ENCODE measurements around the gene PAWR.
"Not testable (repeated sequence)": the region's sequence is repeated elsewhere in the genome, so short reads cannot be mapped to it uniquely, and the experiment has no call there.

The PAWR gene

DNA sequence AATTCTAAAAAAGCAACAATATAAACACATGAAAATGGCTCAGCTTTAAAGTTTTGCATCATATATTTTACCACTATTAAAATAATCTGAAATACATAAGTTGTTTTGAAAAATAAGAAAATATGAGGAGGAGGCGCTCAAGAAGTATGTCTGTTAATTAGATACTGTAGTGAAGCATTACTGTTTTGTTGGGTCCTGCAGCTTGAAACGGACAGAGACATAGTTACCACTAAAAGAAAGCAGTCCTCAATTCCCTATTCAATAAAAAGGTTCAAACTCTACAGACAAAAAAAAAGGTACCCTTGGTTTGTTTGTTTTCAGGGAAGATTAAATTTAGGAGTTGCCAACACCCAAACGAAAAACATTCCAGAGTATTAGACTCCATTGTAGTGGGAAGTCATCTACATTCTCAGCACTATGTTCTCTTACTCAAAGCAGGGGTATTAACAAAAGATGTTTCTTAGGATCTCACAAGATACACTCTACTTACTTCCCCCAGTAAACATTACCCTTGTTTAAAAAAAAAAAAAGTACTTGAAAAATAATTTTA is 3.0 kb downstream of the PAWR start:
- DNase-seq (ENCODE audit: low read depth in 4 of 4, low spot score in 1 of 4), result no peak

DNA sequence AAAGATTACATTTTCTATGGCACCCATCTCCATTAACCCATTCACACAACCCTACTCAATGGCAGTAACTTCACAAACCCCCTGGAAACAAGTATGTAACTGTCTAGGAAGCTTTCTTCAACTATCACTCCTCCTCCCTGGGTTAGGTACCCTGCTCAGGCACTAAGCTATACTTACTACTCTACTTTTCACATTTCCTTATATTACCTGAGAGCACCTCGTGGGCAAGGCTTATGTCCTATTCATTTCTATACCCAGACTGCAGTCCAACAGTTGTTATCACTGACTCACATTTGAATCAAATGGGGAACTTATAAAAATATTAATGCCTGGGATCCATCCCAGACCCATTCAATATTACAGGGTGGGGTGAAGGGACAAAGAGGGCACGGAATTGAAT is 4.6 kb downstream of the PAWR start:
- no peak for DNase-seq (ENCODE audit: low read depth in 4 of 4, low spot score in 1 of 4)

GRCh38 chr12:79685068-79685467 is 5.7 kb downstream of the PAWR start:
- DNase-seq (ENCODE audit: low read depth in 4 of 4, low spot score in 1 of 4), result no peak

GRCh38 chr12:79684338-79684737 is 6.4 kb downstream of the PAWR start:
- DNase-seq (ENCODE audit: low read depth in 4 of 4, low spot score in 1 of 4), result not testable (repeated sequence)

DNA sequence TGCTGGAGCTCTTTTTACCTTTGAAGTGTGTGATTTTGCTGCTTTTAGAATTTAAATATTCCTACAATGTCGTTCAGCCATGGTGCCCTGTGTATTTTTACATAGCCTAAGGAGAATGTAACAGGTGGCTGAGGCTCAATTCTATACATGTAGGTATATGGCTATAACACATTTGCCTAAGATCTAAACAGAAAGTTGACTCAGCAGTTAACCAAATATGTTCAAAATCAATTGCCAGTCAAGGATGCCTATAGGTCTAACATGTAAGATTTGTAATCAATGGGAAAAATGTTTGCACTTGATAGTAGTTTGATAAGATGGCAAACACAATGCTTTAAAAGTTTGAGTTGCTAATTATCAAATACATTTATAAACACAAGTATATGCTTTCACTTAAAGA is 8.2 kb downstream of the PAWR start:
- no peak for DNase-seq (ENCODE audit: low read depth in 4 of 4, low spot score in 1 of 4)

GRCh38 chr12:79681008-79681590 is 9.7 kb downstream of the PAWR start:
- DNase-seq (ENCODE audit: low read depth in 4 of 4, low spot score in 1 of 4), result no peak

- DNase-seq (ENCODE audit: low read depth in 4 of 4, low spot score in 1 of 4), result no peak
Observed at GRCh38 chr12:79680051-79680450, 10.7 kb downstream of the PAWR start.

DNA sequence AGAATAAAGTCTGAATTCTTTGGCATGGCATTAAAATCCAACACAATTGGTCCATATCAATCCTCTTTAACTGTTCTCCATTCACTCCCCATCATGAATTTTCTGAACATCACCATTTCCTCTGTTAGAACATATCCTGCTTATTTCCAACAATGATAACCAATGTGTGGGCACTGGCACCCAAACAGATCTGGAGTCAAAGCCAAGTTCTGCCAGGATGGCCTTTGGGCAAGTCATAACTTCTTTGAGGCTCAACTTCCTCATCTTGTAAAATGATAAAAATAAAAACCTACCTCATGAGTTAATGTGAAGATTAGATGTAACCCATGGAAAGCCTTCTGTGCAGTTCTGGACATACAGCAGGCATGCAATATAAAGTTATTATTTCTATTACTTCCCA is 12.5 kb downstream of the PAWR start:
- no peak for DNase-seq (ENCODE audit: low read depth in 4 of 4, low spot score in 1 of 4)

DNA sequence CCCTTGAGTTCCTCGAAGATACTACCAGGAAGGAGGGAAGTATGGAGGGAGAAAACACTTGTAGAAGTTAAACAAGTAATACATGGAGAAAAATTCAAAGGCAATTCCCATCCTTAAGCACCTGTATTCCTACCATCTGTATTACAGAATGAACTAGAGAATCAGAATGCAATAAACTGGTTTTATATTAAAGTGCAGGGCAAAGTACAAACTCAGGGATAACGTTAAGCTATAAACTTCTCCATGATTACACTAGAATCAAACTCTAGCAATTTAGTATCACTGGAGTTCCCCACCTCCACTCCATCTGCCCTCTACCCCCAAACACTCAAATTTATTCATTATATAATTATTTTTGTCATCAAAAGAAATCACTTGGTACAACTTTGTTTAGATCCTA is 13.1 kb downstream of the PAWR start:
- no peak for DNase-seq (ENCODE audit: low read depth in 4 of 4, low spot score in 1 of 4)

DNA sequence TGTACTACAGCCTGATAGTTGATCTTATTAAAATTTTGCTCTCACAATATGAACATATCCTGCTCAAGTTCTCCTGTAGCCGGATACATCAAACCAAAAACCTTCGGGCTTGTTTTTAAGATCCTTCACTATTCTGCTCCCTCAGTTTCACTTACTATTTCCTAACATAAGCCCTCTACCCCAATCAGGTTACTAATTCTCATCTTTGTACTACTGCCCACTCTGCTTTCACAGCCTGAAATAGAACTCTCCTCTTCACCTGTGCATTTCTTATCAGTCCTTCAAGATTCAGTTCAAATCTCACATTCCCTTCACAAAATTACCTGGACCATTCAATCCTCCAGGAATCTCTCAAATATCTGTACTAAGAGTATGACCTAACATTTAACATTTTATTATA is 14.2 kb downstream of the PAWR start:
- no peak for DNase-seq (ENCODE audit: low read depth in 4 of 4, low spot score in 1 of 4)

DNA sequence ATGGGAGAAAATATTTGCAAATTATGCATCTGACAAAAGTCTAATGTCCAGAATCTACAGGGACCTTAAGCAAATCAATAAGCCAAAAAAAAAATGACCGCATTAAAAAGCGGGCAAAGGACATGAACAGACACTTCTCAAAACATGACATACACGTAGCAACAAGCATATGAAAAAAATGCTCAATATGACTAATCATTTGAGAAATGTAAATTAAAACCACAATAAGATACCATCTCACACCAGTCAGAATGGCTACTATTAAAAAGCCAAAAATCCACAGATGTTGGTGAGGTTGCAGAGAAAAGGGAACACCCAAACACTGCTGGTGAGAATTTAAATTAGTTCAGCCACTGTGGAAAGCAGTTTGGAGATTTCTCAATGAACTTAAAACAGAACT is 16.1 kb downstream of the PAWR start:
- no peak for DNase-seq (ENCODE audit: low read depth in 4 of 4, low spot score in 1 of 4)

GRCh38 chr12:79673354-79673753 is 17.4 kb downstream of the PAWR start:
- DNase-seq (ENCODE audit: low read depth in 4 of 4, low spot score in 1 of 4), result no peak

DNA sequence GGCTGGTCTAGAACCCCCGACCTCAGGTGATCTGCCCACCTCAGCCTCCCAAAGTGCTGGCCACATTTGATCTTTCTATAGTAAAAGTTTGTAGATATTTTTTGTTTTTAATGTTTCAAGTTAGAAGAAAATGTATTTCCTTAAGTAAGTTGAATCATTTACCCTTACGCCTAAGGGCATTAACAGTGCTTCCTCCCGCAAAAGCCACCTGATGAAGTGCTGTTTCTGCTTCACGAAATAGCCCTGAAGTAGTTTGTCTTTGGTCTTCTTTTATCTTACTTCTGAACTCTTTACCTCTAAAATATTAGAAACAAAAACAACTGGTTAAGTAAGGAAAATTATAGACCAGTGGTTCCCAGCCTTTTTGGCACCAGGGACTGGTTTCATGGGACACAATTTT is 22.7 kb downstream of the PAWR start:
- no peak for DNase-seq (ENCODE audit: low read depth in 4 of 4, low spot score in 1 of 4)

DNA sequence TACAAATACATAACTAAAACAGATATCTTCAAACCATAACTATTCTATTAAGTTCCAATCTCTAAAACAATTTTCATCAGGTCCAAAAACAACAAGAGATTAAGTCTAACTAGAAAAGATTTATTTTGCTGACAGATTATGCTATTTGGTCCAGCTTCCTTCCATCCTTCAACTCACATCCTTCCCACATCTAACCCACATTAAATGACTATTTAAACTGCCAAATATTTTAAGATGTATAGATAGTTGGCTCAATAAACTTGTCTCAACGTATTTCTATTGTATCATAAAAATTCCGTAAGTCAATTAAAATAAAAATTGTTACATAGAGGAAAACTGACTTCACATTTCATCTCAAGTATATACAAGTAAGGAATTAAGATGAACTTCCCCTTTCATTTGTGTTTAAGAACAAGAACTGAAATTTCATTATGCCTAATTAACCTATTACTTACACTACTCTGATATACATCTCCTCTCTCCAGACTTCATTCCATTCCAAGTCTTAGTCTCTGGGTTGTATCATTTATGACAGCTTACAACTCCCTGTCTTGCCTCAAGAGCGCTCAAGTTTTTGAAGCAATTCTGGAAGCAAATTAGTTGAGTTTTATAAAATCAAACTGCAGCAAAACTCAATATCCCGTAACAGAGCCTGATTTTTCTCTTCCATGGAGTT is 25.4 kb downstream of the PAWR start:
- DNase-seq (ENCODE audit: low read depth in 4 of 4, low spot score in 1 of 4), result no peak

DNA sequence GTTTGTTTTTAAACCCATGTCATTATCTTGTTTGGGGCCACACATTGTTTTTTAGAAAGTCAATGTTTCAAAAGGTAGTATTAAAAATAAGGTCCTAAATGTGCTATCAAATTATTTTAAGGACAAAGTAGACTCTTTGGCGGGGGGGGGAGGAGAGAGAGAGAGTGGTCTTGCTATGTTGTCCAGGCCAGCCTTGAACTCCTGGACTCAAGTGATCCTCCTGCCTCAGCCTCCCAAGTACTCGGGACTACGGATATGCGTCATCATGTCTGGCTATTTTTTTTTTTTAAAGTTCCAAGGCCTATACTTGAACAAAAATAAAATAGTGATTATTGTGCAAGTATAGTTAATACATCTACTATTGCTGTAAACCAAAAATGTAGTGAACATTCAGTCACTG is 26.2 kb downstream of the PAWR start:
- no peak for DNase-seq (ENCODE audit: low read depth in 4 of 4, low spot score in 1 of 4)

DNA sequence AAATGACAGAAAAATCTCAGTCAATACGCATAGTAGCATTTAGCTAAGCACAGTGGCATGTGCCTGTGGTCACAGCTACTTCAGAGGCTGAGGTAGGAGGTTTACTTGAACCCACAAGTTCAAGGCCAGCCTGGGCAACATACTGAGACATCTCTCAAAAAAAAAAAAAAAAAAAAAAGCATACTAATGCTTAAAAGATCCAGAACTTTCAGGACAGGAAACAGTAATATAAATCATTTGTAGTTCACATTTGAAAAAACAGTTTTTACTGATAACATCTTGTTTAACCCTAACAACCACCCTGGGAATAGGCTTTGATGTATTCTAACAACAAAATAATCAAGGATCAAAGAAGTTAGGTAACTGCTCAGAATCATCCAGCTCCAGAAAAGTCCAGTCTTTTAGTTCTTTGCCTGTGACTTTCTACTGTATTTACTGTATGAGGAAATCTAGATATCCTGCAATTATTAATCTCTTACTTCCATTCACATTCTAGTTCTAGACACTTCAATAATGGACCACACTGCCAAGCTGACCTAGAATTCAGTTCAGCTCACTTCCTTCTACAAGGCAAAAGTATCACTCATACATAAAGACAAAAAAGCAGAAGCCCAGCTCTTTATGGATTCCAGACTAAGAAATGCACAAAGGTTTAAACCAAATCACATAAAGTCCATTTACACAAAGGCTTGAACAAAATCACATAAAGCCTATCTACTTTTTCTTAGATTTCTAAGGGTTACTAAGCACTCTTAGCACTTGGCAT is 28.5 kb downstream of the PAWR start:
- DNase-seq (ENCODE audit: low read depth in 4 of 4, low spot score in 1 of 4), result no peak

GRCh38 chr12:79661629-79662028 is 29.1 kb downstream of the PAWR start:
- DNase-seq (ENCODE audit: low read depth in 4 of 4, low spot score in 1 of 4), result no peak

GRCh38 chr12:79659961-79660431 is 30.8 kb downstream of the PAWR start:
- no peak for DNase-seq (ENCODE audit: low read depth in 4 of 4, low spot score in 1 of 4)

GRCh38 chr12:79658221-79658620 is 32.5 kb downstream of the PAWR start:
- DNase-seq (ENCODE audit: low read depth in 4 of 4, low spot score in 1 of 4), result no peak

DNA sequence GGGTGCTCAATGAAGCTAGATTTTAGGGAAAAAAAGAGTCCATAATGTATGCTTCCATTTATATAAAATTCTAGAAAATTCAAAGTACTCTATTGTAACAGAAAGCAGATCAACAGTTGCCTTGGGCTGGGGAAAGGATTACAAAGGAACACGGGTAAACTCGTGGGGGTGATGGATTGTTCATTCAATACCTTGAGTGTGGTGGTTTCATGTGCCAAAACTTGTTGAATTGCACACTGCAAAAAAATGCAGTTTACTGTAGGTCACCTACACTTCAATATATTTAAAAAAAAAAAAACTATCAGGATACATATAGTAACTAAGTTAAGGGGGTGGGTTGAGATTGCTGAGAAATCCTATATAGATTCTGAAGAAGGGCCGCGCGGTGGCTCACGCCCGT is 33.6 kb downstream of the PAWR start:
- no peak for DNase-seq (ENCODE audit: low read depth in 4 of 4, low spot score in 1 of 4)

DNA sequence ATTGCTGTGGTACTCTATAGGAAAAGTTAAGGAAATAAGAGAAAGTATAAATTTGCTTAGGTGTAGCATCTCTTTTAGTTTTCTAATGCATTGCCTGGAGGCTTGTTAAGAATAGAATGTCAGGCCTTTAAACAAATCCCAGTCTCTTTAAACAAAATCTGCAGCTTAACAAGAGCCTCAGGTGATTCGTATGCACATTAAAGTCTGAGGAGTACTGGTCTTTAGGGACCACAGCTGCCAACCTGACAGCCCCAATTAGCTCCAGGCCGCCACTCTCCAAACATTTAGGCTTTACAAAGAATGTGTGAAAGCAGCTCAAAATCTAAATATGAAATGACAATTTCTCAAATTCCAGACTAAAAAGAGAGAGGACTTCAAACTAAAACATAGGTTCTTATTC is 35.7 kb downstream of the PAWR start:
- DNase-seq (ENCODE audit: low read depth in 4 of 4, low spot score in 1 of 4), result no peak

GRCh38 chr12:79652521-79652920 is 38.2 kb downstream of the PAWR start:
- DNase-seq (ENCODE audit: low read depth in 4 of 4, low spot score in 1 of 4), result no peak
